HepG2 (cell line): ENCODE results near the gene OLAH. TPM values are rescaled to one million over a fixed set of nuclear protein-coding genes. Genes with fewer than 3 reads are reported as not detected.

Experiments used
- ATAC-seq: fragments of 200-7000 bp; cut with Tn5 transposase; 3 replicates; pipeline ENCODE4 v1.9.1; 2020; ENCODE audit warnings: mild to moderate bottlenecking, moderate library complexity
- BruUV-seq: library from RNA; stranded (reverse); fragments of 400-500 nt; replicated peaks from 2 replicates; lab custom pipeline; 2021; lab: Mats Ljungman, UMichigan
- CTCF ChIA-PET: fragments of 300-600 bp; formaldehyde crosslinking; extraction: SDS; loops from one replicate; lab custom pipeline; 2021; ENCODE audit warnings: low total read pairs, inconsistent platforms, low intra/inter-chr PET ratio; lab: Yijun Ruan, JAX
- POLR2A ChIA-PET: fragments of 350-600 bp; sonication (Branson Sonifier 250); formaldehyde crosslinking; loops from one replicate; lab custom pipeline; 2020; ENCODE audit warnings: antibody characterized with exemption, inconsistent platforms; lab: Yijun Ruan, JAX
- DNase-seq: peaks from one replicate; pipeline ENCODE4 v3.0.0-alpha.2; 2015; ENCODE audit warnings: low spot score
- FAIRE-seq: peaks from 3 replicates; lab custom pipeline; 2011; peaks lifted over from hg19 to GRCh38; lab: Jason Lieb, UNC
- H2AFZ ChIP-seq: one replicate; pipeline ENCODE4 v1.6.1; 2011; ENCODE audit warnings: low read length, inconsistent platforms
- H3K27ac ChIP-seq: fragments of 300-600 bp; 3 replicates; pipeline ENCODE4 v1.8.0; 2011; ENCODE audit warnings: mixed run types, mild to moderate bottlenecking, mixed read lengths, low read length, inconsistent platforms; ENCODE audit not compliant: insufficient read depth; ENCODE audit errors: extremely low read length
- H3K27me3 ChIP-seq, 2 experiments: fragments of 200-600 bp in 1 of 2; 2 replicates in 1 of 2; 3 replicates in 1 of 2; pipeline versions ENCODE4 v1.6.0 to v1.8.0; 2011; ENCODE audit warnings: low read length in 2 of 2, mild to moderate bottlenecking in 2 of 2, moderate library complexity in 2 of 2, inconsistent platforms in 1 of 2; ENCODE audit not compliant: insufficient read depth in 2 of 2, control insufficient read depth in 1 of 2
- H3K36me3 ChIP-seq, 2 experiments: fragments of 200-600 bp in 1 of 2; replicated peaks in 1 of 2; 2 replicates in 1 of 2; 3 replicates in 1 of 2; pipeline versions ENCODE4 v1.5.1 to v1.8.0; 2011; ENCODE audit warnings: low read length in 2 of 2, inconsistent platforms in 1 of 2; ENCODE audit not compliant: insufficient read depth in 2 of 2, control insufficient read depth in 1 of 2
- H3K4me1 ChIP-seq: 2 replicates; pipeline ENCODE4 v1.5.1; 2012; ENCODE audit warnings: low read length, inconsistent platforms; ENCODE audit not compliant: insufficient read depth
- H3K4me2 ChIP-seq: 2 replicates; pipeline ENCODE4 v1.6.0; 2011; ENCODE audit warnings: low read depth, low read length, inconsistent platforms
- H3K4me3 ChIP-seq, 3 experiments: fragments of 200-600 bp in 1 of 3; sonication (generic), shearing (Covaris generic) in 1 of 3; replicated peaks in 1 of 3; 2 replicates each; pipeline ENCODE4 v1.5.1; 2011 to 2016; ENCODE audit warnings: low read length in 3 of 3, inconsistent platforms in 2 of 3, low read depth in 2 of 3, mild to moderate bottlenecking in 2 of 3, control low read depth in 1 of 3, mixed read lengths in 1 of 3; ENCODE audit not compliant: insufficient read depth in 1 of 3
- H3K79me2 ChIP-seq: one replicate; pipeline ENCODE4 v1.6.1; 2011; ENCODE audit warnings: low read length, inconsistent platforms; ENCODE audit not compliant: insufficient read depth
- H3K9ac ChIP-seq: 2 replicates; pipeline ENCODE4 v1.6.0; 2011; ENCODE audit warnings: mild to moderate bottlenecking, low read depth, low read length, inconsistent platforms; ENCODE audit not compliant: insufficient read depth
- H3K9me3 ChIP-seq: 2 replicates; pipeline ENCODE4 v1.5.1; 2012; ENCODE audit warnings: mild to moderate bottlenecking, low read length
- H4K20me1 ChIP-seq: 2 replicates; pipeline ENCODE4 v1.6.0; 2011; ENCODE audit warnings: inconsistent platforms, mild to moderate bottlenecking, low read length, moderate library complexity; ENCODE audit not compliant: insufficient read depth
- MIXL1 ChIP-seq: IDR thresholded peaks from 2 replicates; pipeline ENCODE4 v1.6.1; 2016
- SMC3 ChIP-seq: IDR thresholded peaks from 2 replicates; pipeline ENCODE4 v1.6.1; 2011; ENCODE audit warnings: low read length, improper control_type of control experiment
- ZNF3 ChIP-seq: IDR thresholded peaks from 2 replicates; pipeline ENCODE4 v1.7.0; 2017; ENCODE audit warnings: inconsistent platforms
- ZNF614 ChIP-seq: IDR thresholded peaks from 2 replicates; pipeline ENCODE4 v1.6.1; 2018; ENCODE audit warnings: missing biosample characterization, missing genetic modification reagents, inconsistent platforms, borderline replicate concordance
- ZNF781 ChIP-seq: sonication (generic); formaldehyde crosslinking; IDR thresholded peaks from 2 replicates; pipeline ENCODE4 v1.5.1; 2020; ENCODE audit warnings: borderline replicate concordance, mild to moderate bottlenecking, missing genetic modification reagents; ENCODE audit errors: not compliant biosample characterization
- WGBS: methylation state at CpG from one replicate; pipeline ENCODE4 v1.1.6; 2017; ENCODE audit warnings: low lambda C conversion rate; 5-methylcytosine and 5-hydroxymethylcytosine counted together
- in situ Hi-C: cut with HindIII; loops from 2 replicates; pipeline ENCODE4 v1.10.0; 2017; ENCODE audit warnings: low pct_unique_long_range_greater_than_20kb; ENCODE audit not compliant: extremely low pct_ligation_motif_present
- intact Hi-C: fragments of 100-400 bp; cut with micrococcal nuclease; formaldehyde crosslinking; loops from one replicate; pipeline ENCODE4 v1.10.0; 2022; ENCODE audit not compliant: unreplicated experiment
- polyA plus RNA-seq, 8 experiments: library from polyadenylated mRNA; depleted of rRNA in 3 of 8; stranded (reverse) in 7 of 8; unstranded in 1 of 8; fragments of >200 nt; fragmentation: Illumina TruSeq in 4 of 8; extraction: Trizol in 4 of 8; gene quantifications; 2 replicates each; pipeline versions ENCODE4 v1.2.1 to v1.2.3, GENCODE V29; 2011 to 2016; ENCODE audit warnings: low read depth in 4 of 8, missing spikeins in 1 of 8, mixed read lengths in 1 of 8; ENCODE audit not compliant: insufficient read depth in 1 of 8
- total RNA-seq, 5 experiments: library from RNA; depleted of rRNA; stranded (reverse); fragments of >200 nt; fragmentation: Illumina TruSeq; extraction: Trizol; gene quantifications; 2 replicates each; pipeline ENCODE4 v1.2.3, GENCODE V29; 2016; ENCODE audit warnings: low read depth in 1 of 5
- TF ChIP-seq, protein P1 (sequence below): sonication (generic); formaldehyde crosslinking; IDR thresholded peaks from 2 replicates; pipeline ENCODE4 v1.4.0; 2020; ENCODE audit warnings: missing genetic modification reagents
- TF ChIP-seq, protein P2 (sequence below): sonication (generic); formaldehyde crosslinking; IDR thresholded peaks from 2 replicates; pipeline ENCODE4 v1.4.0; 2020; ENCODE audit warnings: missing genetic modification reagents, mild to moderate bottlenecking, borderline replicate concordance
- TF ChIP-seq, protein P3 (sequence below): sonication (generic); formaldehyde crosslinking; IDR thresholded peaks from 2 replicates; pipeline ENCODE4 v1.5.0; 2020; ENCODE audit warnings: mild to moderate bottlenecking, missing genetic modification reagents, borderline replicate concordance

Gene OLAH
- total and polyA plus RNA-seq, 2 of the 13 experiments (the other 11 are each of a cell fraction or from before 2014, with no cell fraction given): 0.13 TPM; not detected in 1

DNA sequence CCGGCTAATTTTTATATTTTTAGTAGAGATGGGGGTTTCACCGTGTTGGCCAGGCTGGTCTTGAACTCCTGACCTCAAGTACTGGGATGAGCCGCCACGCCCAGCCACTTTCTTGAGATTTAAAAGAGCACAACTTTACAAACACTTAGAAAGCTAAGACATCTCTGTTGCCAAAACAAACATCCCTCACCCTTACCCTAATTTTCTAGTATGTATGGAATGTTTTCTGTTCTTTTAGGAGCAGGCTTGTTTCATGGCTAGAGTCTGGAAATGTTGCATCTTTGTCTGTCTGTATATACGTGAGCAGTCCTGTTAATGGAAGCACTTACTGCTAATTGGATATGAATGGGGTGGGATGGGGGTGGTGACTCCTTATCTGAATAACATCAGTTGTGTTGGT is 2.9 kb downstream of the OLAH start:
- whole genome bisulfite sequencing: 39% methylated on average over 5 of the region's 5 CpGs
- CTCF ChIA-PET: no interaction called here
- no peak for FAIRE-seq

More for the DNA sequence above, 2.9 kb downstream of the OLAH start:
- H4K20me1 ChIP-seq: no peaks in the 10 kb centered on the region
- H3K9me3 ChIP-seq: no peaks in the 10 kb centered on the region
- no peak for ATAC-seq
- in situ Hi-C loops: no loop called here
- H2AFZ ChIP-seq: no peak overlapping the region
- TF ChIP-seq ZNF614 (CRISPR knock-in tag): no peak
- no peak for TF ChIP-seq MIXL1 (CRISPR knock-in tag)
- TF ChIP-seq, protein P1, sequence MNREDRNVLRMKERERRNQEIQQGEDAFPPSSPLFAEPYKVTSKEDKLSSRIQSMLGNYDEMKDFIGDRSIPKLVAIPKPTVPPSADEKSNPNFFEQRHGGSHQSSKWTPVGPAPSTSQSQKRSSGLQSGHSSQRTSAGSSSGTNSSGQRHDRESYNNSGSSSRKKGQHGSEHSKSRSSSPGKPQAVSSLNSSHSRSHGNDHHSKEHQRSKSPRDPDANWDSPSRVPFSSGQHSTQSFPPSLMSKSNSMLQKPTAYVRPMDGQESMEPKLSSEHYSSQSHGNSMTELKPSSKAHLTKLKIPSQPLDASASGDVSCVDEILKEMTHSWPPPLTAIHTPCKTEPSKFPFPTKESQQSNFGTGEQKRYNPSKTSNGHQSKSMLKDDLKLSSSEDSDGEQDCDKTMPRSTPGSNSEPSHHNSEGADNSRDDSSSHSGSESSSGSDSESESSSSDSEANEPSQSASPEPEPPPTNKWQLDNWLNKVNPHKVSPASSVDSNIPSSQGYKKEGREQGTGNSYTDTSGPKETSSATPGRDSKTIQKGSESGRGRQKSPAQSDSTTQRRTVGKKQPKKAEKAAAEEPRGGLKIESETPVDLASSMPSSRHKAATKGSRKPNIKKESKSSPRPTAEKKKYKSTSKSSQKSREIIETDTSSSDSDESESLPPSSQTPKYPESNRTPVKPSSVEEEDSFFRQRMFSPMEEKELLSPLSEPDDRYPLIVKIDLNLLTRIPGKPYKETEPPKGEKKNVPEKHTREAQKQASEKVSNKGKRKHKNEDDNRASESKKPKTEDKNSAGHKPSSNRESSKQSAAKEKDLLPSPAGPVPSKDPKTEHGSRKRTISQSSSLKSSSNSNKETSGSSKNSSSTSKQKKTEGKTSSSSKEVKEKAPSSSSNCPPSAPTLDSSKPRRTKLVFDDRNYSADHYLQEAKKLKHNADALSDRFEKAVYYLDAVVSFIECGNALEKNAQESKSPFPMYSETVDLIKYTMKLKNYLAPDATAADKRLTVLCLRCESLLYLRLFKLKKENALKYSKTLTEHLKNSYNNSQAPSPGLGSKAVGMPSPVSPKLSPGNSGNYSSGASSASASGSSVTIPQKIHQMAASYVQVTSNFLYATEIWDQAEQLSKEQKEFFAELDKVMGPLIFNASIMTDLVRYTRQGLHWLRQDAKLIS (CRISPR knock-in tag): no peak
- TF ChIP-seq ZNF3 (CRISPR knock-in tag): no peak
- TF ChIP-seq ZNF781 (CRISPR knock-in tag): no peak
- TF ChIP-seq SMC3: no peak
- TF ChIP-seq, protein P2, sequence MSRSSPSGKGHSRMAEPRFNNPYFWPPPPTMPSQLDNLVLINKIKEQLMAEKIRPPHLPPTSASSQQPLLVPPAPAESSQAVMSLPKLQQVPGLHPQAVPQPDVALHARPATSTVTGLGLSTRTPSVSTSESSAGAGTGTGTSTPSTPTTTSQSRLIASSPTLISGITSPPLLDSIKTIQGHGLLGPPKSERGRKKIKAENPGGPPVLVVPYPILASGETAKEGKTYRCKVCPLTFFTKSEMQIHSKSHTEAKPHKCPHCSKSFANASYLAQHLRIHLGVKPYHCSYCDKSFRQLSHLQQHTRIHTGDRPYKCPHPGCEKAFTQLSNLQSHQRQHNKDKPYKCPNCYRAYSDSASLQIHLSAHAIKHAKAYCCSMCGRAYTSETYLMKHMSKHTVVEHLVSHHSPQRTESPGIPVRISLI: no peak
- TF ChIP-seq, protein P3, sequence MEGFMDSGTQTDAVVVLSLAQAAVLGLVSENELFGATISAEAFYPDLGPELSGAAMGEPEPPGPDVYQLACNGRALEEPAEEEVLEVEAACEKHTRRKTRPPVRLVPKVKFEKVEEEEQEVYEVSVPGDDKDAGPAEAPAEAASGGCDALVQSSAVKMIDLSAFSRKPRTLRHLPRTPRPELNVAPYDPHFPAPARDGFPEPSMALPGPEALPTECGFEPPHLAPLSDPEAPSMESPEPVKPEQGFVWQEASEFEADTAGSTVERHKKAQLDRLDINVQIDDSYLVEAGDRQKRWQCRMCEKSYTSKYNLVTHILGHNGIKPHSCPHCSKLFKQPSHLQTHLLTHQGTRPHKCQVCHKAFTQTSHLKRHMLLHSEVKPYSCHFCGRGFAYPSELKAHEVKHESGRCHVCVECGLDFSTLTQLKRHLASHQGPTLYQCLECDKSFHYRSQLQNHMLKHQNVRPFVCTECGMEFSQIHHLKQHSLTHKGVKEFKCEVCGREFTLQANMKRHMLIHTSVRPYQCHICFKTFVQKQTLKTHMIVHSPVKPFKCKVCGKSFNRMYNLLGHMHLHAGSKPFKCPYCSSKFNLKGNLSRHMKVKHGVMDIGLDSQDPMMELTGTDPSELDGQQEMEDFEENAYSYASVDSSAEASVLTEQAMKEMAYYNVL (CRISPR knock-in tag): no peak
- 0 out of 5 replicates have a peak, but pooled peaks cover 0 to 3% of the 10 kb centered on the region in 2 experiments for H3K27me3 ChIP-seq
- no peak overlapping the region for H3K4me3 ChIP-seq
- H3K4me1 ChIP-seq: peaks cover 3% of the 10 kb centered on the region; the same call in 1 of the 2 replicates
- H3K9ac ChIP-seq: no peak overlapping the region
- no peaks in the 10 kb centered on the region for H3K79me2 ChIP-seq
- intact Hi-C loops: no loop called here
- H3K27ac ChIP-seq: no peak overlapping the region
- BruUV-seq: no TSS peak
- H3K36me3 ChIP-seq: no peaks in the 10 kb centered on the region
- POLR2A ChIA-PET: no interaction called here
- DNase-seq: no peak
- no peak overlapping the region for H3K4me2 ChIP-seq
